ENCODE measurements around the gene HIPK3.

GRCh38 chr11:33211580-33211979, 45.6 kb upstream of the HIPK3 start:
- TF ChIP-seq CTCF (IDR thresholded peaks at IDR 0.05; ENCODE audit: low read depth, low read length, poor library complexity, severe bottlenecking): no peak
- no peak for TF ChIP-seq EZH2phosphoT487 (IDR thresholded peaks at IDR 0.05; ENCODE audit: borderline replicate concordance, low read length)

Data from DOHH2 (cell line).